Fibroblast of skin of abdomen (primary cell): ENCODE measurements around the gene NID2.

Experiments
- DNase-seq: peaks from one replicate; pipeline ENCODE4 v3.0.0-alpha.2; 2013

NID2 gene

DNA sequence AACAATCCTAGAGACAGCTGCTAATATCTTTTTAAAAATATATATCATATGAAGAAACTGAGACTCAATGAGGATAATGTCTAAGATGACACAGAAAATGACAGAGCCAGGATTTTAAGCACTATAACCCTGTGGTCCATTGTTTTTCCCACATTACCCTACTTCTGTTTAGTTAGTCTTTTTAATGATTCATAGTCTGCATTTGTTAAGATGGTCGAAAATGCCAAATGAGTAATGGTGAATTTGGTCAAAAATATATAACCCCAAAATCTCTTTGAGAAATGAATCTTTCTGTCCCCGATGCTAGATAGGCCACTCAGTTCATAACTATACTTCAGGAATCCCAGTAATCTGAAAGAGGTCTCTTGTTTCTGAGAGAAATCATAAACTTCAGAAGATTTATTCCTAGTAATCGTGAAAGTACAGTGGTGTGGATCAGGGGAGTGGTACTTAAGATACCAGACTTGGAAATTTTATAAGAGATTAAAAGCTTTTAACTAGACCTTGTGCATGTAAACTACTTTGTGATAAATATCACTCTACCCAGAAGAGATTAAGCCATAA is 68.8 kb downstream of the NID2 start:
- peak; percentile 52 for DNase-seq

DNA sequence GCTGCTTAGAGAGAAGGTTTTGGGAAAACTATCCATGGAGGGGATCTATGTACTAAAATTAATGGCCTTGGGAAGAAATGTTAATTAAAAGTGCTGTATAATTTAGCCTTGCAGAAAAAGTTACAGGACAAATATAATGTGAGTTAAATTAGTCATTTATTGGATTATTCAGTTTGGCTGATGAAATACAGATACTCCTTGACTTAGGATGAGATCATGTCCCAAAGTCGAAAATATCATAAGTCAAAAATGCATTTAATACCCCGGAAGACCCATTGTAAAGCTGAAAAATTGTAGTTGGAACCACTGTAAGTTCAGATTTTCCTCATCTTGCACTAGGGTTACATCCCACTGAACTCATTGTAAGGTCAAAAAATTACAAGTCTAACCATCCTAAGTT is 69.8 kb downstream of the NID2 start:
- peak; percentile 82 for DNase-seq

DNA sequence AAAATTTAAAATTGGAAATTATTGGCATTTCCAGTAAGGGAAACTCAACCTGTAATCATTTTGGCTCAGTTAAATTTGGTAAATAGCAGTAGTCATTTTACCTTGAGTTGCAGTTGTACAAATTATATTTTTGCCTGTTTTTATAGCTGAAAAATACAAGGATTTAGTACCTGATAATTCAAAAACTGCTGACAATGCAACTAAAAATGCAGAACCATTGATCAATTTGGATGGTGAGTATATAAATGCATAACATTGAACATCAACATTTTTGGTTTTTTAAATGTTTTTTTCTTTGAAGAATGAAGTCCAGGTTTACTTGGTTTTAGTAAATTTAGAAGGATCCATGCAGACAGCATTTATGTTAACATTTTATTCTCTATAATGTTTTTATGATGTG is 70.5 kb downstream of the NID2 start:
- no peak for DNase-seq

DNA sequence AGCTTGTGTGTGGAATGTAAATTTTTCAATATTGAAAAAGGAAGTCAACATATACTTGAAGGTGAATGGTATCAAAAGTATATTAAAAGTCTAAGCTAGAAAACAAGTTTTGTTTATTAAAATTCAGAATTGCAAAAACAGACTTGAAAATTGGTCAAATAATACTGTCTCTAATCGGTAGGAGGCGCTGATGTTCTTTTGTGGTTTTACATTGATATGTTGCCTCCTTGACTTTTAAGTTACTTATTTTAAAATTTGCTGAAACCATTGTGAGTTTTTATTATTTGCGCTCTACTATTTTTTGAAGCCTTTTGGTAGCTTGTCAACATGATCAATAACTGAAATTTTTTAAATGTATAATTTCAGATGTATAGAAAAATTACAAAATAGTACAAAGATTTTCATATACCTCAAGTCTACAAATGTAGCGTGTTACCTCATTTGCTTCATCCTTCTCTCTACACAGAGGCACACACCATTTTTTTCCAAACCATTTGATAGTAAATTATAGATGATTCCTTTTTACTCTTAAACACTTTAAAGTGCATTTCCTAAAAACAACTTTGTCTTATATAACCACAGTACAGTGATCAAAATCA is 72.6 kb downstream of the NID2 start:
- peak; percentile 33 for DNase-seq

DNA sequence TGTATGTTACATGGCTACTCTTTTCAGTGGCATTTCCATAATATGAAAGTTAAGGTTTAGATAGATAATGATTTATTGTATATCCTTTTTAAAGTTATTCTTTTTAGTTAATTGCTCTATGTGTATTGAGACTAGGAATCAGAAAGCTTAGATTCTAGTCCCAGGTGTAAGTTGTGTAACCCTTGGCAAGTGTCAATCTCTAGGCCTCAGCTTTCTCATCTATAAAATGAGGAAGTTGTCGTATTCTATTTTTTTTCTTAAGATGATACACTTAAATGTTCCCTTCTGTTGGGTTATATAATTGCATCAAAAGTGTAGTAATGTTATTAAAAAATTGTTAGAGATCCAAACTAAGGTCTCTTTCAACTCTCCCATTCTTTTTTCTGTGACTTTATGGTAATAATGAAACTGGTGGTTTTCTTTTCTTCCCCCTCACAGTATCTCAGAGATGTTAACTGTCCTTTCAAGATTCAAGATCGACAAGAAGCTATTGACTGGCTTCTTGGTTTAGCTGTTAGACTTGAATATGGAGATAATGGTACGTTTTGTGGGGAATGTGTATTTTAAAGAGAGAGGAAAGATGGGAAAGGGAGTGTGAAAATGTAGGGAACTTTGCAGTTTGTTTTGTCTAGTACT is 75.5 kb downstream of the NID2 start:
- DNase-seq, result no peak

DNA sequence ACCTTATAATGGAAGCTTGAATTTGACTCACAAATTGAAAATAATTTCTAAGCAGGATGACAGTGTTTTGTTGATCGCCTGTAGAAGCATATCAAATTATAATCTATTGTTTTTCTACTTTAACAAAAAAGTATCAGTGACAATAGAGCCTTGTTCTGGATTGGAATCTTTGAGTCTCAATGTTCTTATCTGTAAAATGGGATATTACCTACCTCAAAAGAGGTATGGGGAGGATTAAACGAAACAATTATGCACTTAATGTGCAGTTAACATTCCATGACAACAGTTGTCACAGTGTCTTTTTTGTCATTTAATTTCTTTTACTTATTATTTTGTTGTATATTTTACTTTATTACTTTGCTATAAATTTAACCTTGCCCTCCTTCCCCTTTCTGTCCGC is 78.4 kb downstream of the NID2 start:
- no peak for DNase-seq

DNA sequence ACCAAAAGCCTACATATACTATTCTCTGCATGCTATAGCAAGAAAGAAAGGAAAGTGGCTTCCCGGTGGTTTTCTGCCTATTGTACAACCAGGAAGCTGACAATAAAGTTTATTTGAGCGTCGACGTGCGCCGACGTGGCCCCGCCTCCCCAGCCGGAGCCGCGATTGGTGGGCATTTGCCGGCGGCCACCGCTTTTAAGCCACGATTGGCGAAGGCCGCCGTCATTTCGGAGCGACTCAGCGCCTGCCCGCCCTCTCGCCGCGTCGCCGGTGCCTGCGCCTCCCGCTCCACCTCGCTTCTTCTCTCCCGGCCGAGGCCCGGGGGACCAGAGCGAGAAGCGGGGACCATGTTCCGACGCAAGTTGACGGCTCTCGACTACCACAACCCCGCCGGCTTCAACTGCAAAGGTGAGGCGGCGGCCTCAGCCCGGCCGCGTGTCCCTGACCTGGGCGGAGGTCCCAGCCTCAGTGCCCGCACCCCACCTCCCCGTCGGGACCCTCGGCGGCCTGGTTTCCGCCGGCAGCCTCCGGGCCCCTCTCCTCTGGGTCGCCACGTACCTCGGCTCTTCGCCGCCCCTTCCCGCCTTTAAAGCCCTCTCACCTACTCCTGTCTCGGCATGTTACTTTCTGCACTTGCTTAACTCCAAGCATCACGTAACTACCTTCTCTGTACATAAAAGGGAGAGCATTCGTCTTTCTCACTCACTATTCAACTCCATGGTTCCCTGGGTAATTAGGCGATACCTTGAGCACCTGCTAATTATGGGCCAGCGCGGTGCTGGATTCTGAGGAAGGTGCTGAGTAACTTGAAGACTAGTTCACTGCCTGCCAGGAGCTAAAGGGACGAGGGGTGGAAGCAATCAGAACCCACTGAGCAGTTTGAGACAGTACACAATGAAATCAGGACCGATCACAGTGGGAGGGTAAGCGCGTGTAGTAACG is 79.3 kb downstream of the NID2 start, which contains the start of gene RTRAF:
Gene RTRAF, plus strand, starts transcription at position 254 of the 942 bp plus-strand sequence. Its CDS starts 94 bp downstream, at position 348.
- DNase-seq, result peak; percentile 93

DNA sequence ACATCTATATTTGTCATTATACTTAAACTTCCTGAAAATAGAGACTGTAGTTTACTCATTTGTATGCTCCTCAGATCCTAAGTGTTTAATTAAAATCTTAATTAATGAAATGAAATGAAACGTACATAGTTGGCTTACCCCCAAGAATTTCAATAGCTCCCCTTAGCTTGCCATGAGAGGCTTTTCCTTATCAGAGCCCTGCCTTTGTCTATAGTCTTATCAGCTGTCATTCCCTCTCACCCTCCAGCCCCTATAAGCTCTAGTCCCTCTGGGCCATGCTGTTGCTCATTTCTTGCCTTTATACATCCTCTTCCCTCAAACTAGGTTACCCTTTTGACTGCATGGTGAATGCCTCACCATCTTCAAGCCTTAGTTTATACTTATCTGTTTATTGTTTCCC is 80.6 kb downstream of the NID2 start:
- no peak for DNase-seq

DNA sequence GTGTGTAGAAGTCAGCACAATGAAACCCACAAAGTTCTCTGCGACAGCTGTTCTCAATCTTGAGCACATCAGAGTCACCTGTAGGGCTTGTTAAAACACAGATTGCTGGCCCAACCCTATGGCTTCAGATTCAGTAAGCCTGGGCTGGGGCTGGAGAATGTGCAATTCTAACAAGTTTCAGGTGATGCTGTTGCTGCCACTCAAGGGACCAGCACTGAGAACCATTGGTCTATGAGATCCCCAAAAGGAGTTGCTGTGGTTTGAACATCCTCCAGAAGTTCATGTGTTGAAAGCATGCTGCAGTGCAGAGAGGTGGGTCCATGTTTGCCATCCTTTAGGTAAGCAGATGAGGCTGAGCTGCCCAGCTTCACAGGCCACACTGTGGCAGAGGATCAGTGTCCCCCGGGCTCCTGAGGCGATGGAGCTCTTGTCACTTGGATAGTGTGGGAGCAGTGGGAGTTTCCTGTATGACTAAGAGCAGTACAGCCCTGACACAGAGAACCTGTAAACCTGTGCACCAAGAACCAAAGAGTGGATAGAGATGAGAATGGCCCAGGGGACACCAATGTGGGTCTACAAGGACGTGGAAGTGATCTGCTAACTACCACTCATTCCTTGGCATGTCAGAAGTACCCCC is 87.5 kb downstream of the NID2 start:
- no peak for DNase-seq

DNA sequence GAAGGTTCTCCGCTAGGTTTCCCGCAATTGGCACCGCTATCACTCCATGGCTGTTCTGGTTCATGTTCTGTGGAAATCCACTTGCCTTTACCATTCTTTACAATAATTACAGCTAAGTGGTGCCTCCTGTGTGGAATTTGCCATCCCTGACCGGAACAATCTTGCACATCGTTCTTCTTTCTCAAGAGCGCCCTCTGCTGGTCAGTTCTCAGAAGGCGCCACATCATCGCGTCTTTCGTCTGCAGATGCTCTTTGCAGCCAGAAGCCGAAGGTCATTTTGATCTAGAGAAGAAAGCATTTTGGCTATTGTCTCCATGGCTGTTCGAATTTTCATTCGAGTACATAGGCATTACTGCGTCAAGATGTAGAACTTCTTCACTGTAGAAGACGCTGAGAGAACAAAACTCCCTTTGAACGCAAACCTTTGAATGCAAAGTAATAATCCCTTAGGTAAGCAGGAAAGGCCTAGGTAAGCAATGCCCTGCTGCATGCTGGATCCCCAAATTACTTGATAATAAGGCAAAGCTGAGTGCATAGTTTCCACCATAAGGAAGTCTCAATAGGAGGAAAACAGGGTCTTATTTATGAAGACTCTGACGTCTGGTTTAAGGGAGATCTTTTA is 89.7 kb downstream of the NID2 start:
- DNase-seq, result peak; percentile 73

DNA sequence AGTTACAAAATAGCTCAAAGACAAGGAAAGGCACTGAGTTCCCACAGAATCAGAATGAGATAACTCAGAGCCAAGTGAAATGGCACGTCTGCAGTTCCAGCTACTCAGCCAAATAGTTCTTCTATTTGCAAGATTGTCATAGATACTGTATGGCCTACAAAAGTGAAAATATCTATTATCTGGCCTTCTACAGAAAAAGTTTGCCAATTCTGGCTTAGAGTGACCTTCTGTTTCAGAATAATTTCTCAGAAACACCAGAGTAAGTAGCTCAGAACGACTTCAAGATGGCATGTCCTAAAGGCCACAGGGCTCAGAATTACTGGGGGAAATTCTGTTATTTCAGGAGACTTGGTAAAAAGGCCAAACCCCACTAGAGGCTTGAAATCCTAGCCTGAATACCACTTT is 90.2 kb downstream of the NID2 start:
- DNase-seq, result no peak

DNA sequence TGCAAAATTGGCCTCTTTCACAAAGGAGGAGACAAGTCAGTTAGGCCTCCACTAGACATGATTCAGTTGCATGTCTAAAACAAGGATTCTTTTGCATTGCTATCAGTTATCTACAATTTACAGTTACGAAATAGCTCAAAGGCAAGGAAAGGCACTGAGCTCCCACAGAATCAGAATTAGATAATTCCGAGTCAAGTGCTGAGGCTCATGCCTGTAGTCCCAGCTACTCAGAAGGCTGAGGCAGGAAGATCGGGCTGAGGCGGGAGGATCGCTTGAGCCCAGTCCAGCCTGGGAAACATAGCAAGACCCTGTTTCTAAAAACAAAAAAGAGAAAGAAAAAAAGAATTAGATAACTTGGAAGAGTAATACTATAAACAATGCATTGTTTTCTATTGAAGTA is 91.8 kb downstream of the NID2 start:
- DNase-seq, result no peak

DNA sequence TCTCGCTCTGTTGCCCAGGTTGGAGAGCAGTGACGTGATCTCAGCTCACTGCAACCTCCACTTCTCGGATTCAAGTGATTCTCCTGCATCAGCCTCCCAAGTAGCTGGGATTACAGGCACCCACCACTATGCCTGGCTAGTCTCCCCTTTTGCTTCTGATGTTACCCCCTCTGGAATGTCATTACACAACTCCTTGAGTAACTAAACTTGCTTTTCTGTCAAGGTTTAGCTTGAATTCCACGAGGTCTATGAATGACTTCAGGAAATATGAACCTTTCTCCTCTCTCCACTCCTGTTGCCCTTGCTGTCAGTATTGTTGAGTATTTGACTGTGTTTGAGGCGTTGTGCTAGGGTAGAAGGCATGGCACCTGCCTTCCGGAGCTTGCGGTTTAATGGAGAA is 96.3 kb downstream of the NID2 start:
- no peak for DNase-seq

DNA sequence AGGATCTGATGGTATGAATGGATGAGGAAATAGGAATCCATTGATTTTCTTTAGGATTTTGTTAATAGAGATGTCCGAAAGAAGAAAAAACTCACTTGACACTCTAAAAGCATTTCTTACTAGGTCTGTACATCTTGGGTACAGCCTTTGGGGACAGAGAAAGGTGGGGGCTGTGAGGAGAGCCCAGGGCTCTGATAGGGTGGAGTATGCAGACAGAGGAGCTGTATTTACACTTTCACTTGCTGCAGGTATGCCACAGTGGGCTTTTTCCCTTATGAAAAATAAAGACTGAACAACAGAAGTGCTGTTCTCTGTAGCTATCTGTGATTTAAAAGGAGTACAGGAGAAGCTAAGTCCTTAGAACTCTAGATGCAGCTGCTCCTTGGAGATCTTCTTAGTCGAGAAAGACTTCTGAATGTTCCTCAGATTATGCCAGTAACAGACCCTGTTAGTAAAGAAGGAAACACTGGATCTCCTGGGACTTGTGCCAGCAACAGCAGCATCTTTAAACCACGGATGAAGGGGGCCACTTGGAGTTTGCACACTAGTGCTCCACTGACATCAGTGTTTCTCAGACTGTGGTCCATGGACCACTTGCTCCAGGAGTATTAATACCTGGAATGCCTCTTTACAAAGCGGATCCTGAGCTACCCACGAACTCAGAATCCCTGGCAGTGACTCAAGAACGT is 98.9 kb downstream of the NID2 start:
- no peak for DNase-seq

DNA sequence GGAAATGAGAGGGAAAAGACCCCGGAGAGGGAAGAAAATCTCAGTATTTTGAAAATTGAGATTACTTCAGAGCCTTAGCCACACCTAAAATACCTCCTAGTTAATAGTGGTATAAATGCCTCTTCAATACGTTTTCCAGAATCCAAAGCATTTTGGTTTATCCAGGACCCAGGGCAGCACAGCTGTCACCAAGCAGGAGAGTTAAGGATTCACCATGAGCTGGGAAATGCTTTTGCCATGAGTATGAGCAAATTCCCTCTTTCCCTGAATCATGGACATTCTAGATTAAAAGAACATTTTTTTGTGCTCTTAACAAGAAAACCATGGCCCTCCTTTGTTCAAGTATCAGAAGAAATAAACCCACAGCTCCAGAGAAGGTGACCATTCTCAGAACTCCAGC is 101.3 kb downstream of the NID2 start:
- DNase-seq, result peak; percentile 48

DNA sequence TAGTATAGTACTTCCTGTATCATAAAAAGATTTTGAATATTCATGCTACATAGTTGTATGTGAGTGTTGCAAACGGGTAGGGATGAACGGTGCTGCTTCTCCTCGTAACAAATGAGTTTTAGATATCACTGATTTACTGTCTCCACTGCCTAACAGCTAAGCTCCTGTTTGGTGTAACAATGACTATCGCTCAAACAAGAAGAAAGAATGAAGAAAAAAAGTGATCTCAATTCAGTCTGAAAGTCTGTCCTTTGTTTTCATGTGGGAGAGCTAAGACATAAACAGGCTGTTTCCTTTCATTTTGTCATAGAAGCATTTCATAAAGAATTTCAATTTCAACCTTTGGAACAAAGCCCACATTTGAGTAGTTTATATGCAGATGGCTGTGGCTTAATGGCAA is 105.6 kb downstream of the NID2 start:
- peak; percentile 36 for DNase-seq

DNA sequence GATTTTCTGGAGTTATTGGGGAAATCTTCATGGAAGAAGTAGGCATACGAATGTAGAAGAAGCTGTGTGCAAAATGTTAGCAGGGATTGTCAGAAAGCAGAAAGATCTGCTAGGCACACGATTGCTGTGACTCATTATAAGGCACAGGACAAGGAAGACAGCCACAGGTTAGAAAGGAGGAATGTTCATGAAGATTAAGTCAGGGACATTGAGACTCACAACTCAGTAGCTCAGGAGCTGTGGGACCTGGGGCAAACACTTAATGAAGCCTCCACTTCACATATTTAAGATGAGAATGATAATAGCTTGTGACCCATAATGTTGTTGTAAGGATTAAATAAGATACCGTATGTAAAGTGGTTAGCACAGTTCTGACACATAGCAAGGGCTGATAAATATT is 106.1 kb downstream of the NID2 start:
- DNase-seq, result peak; percentile 26

DNA sequence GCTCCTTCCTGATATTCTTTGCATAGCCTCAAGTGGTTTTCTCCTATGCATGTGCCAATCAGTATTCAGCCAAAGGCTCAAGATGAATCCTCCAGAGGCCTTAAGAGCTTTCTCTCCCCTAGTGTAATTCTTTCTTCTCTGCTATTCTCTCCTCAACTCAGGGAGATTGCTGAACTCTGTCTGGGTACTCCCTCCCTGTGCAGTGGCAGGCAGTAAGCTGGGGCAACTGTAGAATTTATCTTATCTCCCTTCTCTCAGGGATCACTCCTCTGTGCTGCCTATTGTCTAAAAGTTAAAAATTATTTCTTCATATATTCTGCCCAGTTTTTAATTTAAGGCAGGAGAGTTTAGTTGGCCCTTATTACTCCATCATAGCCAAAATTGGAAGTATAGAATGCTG is 108.0 kb downstream of the NID2 start:
- DNase-seq, result no peak

DNA sequence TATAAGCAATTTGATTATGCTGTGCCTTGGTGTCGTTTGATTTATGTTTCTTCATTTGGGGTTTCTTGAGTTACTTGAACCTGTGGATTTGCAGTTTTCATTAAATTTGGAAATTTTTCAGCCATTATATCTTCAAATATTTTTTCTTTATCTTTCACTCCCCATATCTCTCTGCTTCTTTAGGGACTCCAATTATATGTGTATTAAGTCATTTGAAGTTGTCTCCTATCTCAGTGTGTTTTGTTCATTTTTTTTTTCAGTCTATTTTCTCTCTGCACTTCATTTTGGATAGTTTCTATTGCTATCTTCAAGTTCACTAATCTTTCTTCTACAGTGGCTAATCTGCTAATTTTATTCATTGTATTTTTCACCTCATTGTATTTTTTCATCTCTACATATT is 108.9 kb downstream of the NID2 start:
- no peak for DNase-seq

DNA sequence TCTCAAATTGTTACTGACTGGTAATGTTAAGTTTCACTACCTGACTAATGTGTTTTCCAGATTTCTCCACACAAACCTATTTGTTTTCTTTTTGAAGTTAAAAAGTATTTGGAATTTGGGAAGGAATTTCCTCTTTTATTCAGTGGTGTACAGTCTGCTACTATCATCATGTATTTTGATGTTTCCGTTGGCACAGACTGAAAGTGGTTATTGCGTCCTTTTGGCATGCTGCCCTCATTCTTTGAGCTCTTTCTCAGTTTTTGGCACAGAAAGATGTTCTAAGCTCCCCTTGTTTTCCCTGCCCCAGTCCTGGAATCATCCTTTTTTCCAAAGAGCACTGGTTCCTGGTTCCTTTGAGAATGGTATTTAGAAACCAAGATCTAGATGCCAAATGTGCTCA is 110.9 kb downstream of the NID2 start:
- peak; percentile 30 for DNase-seq
